GM12878 (cell line): Measurements from ENCODE around the gene PTPN13.

Experiments
- RAD51 ChIP-seq: fragments of 450-650 bp; IDR thresholded peaks from 2 replicates; pipeline ENCODE4 v1.6.1; 2016; ENCODE audit warnings: moderate library complexity, mild to moderate bottlenecking, inconsistent platforms
- TCF12 ChIP-seq: IDR thresholded peaks from 2 replicates; pipeline ENCODE4 v1.6.1; 2011; ENCODE audit warnings: low read depth, mild to moderate bottlenecking, low read length
- TF ChIP-seq, protein P1 (sequence below), 3 experiments: IDR thresholded peaks in 2 of 3; conservative IDR thresholded peaks in 1 of 3; 2 replicates each; pipeline ENCODE4 v1.5.1; 2011; ENCODE audit warnings: low read depth in 3 of 3, low read length in 3 of 3, mild to moderate bottlenecking in 3 of 3, control low read depth in 2 of 3, moderate library complexity in 2 of 3, inconsistent platforms in 1 of 3, mixed read lengths in 1 of 3; ENCODE audit not compliant: control insufficient read depth in 2 of 3, insufficient read depth in 1 of 3; ENCODE audit errors: extremely low read depth in 1 of 3
- TF ChIP-seq, protein P2 (sequence below): fragments of 450-650 bp; IDR thresholded peaks from 2 replicates; pipeline ENCODE4 v1.6.1; 2018; ENCODE audit warnings: mild to moderate bottlenecking, low read depth, moderate library complexity; ENCODE audit not compliant: partially characterized antibody

DNA sequence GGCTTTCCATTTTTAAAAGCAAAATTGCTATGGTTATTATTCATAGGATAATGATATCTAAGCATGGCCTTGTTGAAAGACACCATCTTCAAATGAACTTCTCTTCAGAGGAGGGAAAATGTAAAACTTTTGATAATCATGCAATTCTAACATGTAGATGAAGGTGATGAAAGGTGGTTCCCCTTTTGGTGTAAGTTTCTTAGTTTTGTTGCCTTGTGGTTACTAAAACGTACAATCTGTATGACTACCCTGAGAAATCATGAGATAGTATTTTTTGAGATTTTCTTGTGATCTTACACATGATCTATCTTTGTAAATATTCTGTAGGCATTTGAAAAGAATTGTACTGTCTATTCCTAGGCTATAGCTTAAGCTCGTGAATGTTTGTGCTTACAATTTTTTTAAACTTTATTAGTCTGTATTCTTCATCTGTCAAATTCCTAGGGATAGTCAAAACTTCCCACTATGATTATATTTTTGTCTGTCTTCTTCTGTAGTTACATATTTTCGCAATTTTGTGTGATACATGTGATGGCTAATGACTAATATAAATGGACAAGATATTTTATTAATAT lies 47.5 kb downstream of the PTPN13 start:
- TF ChIP-seq, protein P1, sequence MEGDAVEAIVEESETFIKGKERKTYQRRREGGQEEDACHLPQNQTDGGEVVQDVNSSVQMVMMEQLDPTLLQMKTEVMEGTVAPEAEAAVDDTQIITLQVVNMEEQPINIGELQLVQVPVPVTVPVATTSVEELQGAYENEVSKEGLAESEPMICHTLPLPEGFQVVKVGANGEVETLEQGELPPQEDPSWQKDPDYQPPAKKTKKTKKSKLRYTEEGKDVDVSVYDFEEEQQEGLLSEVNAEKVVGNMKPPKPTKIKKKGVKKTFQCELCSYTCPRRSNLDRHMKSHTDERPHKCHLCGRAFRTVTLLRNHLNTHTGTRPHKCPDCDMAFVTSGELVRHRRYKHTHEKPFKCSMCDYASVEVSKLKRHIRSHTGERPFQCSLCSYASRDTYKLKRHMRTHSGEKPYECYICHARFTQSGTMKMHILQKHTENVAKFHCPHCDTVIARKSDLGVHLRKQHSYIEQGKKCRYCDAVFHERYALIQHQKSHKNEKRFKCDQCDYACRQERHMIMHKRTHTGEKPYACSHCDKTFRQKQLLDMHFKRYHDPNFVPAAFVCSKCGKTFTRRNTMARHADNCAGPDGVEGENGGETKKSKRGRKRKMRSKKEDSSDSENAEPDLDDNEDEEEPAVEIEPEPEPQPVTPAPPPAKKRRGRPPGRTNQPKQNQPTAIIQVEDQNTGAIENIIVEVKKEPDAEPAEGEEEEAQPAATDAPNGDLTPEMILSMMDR (IDR thresholded peaks at IDR 0.05 in 2 of 3, conservative IDR thresholded peaks at IDR 0.05 in 1 of 3; ENCODE audit: control insufficient read depth in 2 of 3, extremely low read depth in 1 of 3, insufficient read depth in 1 of 3, low read depth in 3 of 3, low read length in 3 of 3), result no peak
- TF ChIP-seq TCF12, result no peak
- TF ChIP-seq RAD51, result no peak
- TF ChIP-seq, protein P2, sequence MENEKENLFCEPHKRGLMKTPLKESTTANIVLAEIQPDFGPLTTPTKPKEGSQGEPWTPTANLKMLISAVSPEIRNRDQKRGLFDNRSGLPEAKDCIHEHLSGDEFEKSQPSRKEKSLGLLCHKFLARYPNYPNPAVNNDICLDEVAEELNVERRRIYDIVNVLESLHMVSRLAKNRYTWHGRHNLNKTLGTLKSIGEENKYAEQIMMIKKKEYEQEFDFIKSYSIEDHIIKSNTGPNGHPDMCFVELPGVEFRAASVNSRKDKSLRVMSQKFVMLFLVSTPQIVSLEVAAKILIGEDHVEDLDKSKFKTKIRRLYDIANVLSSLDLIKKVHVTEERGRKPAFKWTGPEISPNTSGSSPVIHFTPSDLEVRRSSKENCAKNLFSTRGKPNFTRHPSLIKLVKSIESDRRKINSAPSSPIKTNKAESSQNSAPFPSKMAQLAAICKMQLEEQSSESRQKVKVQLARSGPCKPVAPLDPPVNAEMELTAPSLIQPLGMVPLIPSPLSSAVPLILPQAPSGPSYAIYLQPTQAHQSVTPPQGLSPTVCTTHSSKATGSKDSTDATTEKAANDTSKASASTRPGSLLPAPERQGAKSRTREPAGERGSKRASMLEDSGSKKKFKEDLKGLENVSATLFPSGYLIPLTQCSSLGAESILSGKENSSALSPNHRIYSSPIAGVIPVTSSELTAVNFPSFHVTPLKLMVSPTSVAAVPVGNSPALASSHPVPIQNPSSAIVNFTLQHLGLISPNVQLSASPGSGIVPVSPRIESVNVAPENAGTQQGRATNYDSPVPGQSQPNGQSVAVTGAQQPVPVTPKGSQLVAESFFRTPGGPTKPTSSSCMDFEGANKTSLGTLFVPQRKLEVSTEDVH, result no peak
